LNCAP (cell line): ENCODE results near the gene FADD.
A peak's percentile ranks its signal among the peaks of the same experiment; 100 is the strongest.

ENCODE experiments used
- TF ChIP-seq, protein P1 (sequence below): fragments of 450-650 bp; IDR thresholded peaks from 2 replicates; pipeline ENCODE4 v1.5.1; 2017; ENCODE audit warnings: mild to moderate bottlenecking

The FADD gene

DNA sequence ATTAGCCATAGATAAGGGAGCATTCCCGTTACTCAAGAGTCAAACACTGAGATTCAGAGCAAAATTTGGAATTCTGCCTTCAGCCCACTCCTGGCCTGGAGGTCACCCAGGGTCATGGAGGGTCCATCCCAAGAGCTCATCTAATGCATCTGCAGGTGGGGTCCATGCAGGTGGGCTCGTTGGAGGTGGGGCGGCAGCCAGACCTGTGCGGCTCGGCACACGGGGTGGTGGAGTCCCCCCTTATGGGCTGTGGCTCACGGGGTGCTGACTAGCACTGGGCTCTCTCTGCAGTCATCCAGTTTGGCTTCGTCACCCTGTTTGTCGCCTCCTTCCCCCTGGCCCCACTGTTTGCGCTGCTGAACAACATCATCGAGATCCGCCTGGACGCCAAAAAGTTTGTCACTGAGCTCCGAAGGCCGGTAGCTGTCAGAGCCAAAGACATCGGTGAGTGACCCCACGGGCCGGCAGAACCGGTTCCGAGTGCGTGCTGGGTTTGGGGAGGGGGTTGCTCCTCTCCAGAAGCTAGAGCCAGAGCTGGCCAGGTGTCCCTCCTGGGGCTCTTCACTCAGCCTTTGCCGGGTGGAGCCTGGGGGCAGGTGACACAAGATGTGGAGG, 32.4 kb upstream of the FADD start:
- TF ChIP-seq, protein P1, sequence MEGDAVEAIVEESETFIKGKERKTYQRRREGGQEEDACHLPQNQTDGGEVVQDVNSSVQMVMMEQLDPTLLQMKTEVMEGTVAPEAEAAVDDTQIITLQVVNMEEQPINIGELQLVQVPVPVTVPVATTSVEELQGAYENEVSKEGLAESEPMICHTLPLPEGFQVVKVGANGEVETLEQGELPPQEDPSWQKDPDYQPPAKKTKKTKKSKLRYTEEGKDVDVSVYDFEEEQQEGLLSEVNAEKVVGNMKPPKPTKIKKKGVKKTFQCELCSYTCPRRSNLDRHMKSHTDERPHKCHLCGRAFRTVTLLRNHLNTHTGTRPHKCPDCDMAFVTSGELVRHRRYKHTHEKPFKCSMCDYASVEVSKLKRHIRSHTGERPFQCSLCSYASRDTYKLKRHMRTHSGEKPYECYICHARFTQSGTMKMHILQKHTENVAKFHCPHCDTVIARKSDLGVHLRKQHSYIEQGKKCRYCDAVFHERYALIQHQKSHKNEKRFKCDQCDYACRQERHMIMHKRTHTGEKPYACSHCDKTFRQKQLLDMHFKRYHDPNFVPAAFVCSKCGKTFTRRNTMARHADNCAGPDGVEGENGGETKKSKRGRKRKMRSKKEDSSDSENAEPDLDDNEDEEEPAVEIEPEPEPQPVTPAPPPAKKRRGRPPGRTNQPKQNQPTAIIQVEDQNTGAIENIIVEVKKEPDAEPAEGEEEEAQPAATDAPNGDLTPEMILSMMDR, result no peak

DNA sequence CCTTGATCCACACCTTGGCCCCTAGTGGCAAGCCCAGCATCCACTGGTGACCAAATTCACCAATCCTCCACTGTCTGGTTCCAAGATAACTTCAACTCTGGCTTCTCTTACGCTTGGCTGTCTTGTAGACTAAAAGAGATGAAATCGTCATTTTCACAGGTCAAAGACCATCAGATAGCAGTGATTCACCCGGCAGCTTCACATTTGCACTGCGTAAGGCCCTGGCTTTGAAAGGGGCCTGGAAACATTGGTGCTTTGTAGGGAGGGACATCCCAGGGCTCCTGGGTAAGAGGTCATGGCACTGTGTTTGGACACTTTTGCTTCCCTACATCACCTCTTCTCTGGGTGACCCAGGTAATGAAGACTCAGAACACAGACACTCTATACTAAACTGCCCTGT, 30.1 kb upstream of the FADD start:
- TF ChIP-seq, protein P1, result no peak

DNA sequence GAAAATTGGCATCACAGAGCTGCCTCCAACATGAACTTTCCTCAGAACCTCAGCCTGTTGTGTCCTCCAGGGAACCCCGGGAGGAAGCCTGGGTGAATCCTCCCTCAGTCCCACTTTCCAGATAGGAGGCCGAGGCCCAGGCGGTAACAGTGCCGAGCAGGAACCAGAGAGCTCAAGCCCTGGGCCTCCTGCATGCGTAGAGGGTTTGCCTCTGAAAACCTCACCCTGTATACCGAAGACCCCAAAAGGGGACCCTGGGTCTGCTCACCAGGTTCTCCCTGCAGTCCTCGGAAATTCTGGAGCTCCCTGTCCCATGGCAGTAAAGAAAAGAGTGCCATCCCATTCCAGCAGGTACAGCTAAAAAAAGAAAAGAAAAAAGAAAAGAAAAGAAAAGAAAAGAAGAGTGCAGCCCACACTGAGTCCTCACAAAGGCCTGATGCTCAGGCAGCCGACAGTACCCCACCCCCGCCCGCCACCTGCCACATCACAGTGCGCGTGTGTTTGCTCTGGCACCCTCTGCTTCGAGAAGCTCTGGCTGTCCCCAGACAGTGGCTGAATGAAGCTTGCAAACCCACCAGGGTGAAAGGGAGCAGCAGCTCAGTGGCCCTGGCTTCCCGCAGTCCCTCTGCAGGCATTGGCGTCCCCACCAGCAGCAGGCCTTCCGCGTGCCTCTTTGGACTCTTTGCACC, 28.4 kb upstream of the FADD start:
- TF ChIP-seq, protein P1, result no peak

DNA sequence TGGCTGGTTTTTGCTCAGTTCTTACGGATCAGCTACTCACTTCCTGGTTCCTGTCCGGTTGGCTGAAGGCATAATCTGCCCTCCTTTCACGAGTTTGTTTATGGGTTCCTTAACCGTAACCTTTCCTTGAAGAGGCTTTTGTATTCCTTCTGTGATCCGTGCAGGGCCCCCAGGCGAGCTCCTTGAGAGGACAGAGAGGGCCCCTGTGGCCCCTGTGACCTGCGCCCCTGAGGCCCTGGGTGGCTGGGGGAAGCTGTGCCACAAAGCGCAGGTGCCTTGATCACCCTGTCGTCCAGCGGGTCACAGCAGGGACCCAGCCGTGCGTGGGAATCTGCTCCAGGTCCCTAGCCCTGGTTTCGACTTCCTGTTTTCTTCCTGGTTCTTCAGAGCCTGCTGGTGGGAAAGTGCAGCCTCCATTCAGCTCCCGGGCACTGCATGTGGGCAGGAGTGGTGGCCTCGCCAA, 27.8 kb upstream of the FADD start:
- TF ChIP-seq, protein P1, result no peak

DNA sequence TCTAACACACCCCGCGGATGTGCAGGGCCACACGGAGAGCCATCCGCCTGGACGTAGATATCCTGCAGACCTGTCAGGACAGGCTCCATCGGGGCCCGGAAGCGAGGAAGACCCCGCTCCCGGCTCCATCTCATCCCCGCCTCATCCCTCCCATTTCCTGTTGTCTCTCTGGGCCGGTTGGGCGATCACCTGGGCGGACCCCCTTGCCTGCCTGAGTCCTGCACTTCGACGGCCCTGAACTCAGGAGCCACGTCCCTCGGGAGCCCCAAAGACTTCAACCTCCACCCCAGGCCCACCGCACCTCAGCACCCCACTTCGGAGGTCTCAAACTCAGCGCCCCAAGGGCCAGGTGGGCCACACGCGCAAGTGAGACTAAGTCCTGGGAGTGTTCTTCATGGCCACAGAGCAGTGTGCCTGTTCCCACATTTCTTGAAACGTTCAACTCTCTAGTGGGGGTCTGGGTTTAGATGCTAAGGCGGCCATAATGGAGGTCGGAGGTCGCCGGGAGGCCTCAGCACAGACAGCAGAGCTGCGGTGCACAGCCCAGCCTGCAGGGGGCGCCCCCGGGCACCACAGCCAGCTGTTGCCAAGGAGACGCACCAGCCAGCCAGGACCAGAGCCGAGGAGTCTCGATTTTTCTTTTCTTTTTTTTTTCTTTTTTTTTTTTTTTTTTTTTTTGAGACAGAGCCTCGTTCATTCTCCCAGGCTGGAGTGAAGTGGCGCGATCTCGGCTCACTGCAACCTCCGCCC, 26.0 kb upstream of the FADD start:
- TF ChIP-seq, protein P1, result peak; percentile 92

DNA sequence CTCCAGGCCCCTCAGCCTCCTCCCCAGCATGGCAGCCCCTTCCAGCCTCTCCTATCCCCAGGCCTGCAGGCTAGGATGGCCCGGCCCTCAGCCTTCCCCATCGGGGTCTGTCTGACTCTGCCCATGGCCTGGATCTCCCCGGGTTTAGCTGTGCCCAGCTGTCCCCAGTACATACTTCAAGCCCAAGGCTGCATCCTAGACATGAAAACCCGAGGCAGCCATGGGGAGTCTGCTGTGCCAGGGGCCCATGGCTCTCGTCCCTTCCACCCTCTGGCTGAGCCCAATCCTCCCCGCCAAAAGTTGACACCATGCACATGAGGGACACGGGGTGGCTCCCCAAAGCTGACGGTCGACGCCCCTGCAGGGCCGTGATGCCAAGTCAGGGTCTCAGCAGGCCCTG, 22.2 kb upstream of the FADD start:
- TF ChIP-seq, protein P1, result no peak

DNA sequence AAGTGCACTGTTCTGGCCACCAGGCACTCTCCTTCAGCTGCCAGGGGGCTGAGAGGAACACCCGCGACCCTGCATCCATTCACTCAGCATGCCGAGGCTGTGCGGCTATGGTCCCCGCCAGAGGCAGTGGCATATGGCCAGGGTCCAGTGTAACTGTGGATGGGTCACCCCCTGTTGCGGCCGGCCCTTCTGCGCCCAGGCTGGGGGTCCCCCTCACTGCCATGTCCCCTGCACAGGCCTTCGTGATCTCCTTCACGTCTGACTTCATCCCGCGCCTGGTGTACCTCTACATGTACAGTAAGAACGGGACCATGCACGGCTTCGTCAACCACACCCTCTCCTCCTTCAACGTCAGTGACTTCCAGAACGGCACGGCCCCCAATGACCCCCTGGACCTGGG, 20.8 kb upstream of the FADD start:
- TF ChIP-seq, protein P1, result no peak
